ENCODE data around the gene DERA.

The DERA gene

DNA sequence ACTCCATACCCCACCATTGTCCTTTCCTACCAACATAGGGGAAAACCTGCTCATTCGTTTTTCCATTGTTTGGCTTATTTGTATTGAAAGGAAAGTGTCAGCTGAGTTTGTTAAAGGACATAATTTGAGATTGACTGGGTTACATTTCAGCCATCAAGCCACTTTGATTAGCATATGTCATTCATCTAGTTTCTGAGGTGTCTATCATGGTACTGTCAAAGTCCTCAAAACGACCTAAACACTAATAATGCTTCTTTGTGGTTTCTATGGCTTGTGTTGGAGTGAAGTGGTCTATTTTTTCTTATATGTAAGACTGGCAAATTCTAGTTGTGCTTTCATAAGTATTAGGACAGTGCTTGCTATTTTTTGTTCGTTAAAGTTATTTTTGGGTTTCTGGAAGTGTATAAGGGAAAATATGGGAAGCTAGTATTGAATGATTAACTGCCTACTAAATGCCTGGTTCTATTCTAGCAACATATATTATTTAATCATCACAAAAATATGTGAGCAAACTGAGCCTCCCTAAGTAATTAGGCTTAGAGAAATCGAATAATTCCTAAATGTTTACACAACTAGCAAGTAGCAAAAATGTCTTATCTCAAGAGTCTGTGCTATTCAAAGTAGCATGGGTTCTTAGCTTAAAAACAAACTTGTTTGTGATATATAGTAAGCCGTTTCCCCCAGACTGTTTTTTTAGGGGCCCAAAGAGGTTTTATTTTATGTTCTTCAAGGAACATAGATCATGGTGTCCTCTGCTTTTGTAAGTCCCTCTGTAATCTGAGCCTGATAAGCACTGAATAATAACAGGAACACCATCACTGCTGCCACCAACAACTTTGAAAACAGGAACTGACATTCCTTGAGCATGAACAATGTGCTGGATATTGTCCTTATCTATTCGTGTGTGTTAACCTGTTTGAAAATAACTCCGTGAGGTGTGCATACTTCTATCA, 67.1 kb downstream of the DERA start:
- Histone ChIP-seq H3K4me1 (ENCODE audit: control insufficient read depth in 2 of 2, insufficient read depth in 1 of 2, low read depth in 1 of 2, low read length in 2 of 2) (peaks cover 2 to 3% of the 10 kb centered on the region in 2 donors), H2BK15ac (ENCODE audit: low read length) (no peak overlapping the region), H3K36me3 (replicated peaks in 1 of 2; ENCODE audit: control insufficient read depth in 2 of 2, insufficient read depth in 2 of 2, low read length in 2 of 2) (peaks cover 2 to 37% of the 10 kb centered on the region in 2 donors), H2BK12ac (ENCODE audit: low read length) (no peak overlapping the region), H3K4ac (ENCODE audit: low read length) (no peak overlapping the region), H2BK5ac (ENCODE audit: low read length) (no peak overlapping the region), H3K79me1 (ENCODE audit: low read depth, low read length) (no peaks in the 10 kb centered on the region), H2AK5ac (ENCODE audit: low read depth, low read length) (no peak overlapping the region), H3K18ac (ENCODE audit: low read length) (no peak overlapping the region), H4K91ac (ENCODE audit: low read depth, low read length, poor library complexity) (no peak overlapping the region), H3K27ac (replicated peaks; ENCODE audit: low read length) (no peak overlapping the region), H3K9me3 (replicated peaks in 1 of 2; ENCODE audit: control insufficient read depth in 2 of 2, insufficient read depth in 1 of 2, low read depth in 1 of 2, low read length in 2 of 2) (no peaks in the 10 kb centered on the region), H3K23ac (ENCODE audit: low read depth, low read length, poor library complexity) (no peak overlapping the region), H3K27me3 (ENCODE audit: control insufficient read depth in 3 of 3, insufficient read depth in 3 of 3, low read depth in 1 of 3, low read length in 3 of 3) (no peaks in the 10 kb centered on the region), H2BK120ac (ENCODE audit: low read depth, low read length) (no peak overlapping the region), H3K4me2 (ENCODE audit: insufficient read depth, low read length, poor library complexity, severe bottlenecking) (no peak overlapping the region), H4K8ac (ENCODE audit: low read depth, low read length) (no peak overlapping the region), H3K4me3 (ENCODE audit: low read length in 2 of 2) (no peak overlapping the region), H3K14ac (ENCODE audit: low read length) (no peak overlapping the region), H2AFZ (ENCODE audit: low read length) (no peak overlapping the region), H3K9ac (ENCODE audit: low read depth, low read length, poor library complexity) (no peak overlapping the region)
- no CpG with 5 or more reads among the region's 7 CpGs for WGBS, 2 donors (ENCODE audit: extremely low coverage in 2 of 2, insufficient read length in 2 of 2, insufficient replicate concordance in 1 of 2)
- DNase-seq (ENCODE audit: low spot score), result no peak

DNA sequence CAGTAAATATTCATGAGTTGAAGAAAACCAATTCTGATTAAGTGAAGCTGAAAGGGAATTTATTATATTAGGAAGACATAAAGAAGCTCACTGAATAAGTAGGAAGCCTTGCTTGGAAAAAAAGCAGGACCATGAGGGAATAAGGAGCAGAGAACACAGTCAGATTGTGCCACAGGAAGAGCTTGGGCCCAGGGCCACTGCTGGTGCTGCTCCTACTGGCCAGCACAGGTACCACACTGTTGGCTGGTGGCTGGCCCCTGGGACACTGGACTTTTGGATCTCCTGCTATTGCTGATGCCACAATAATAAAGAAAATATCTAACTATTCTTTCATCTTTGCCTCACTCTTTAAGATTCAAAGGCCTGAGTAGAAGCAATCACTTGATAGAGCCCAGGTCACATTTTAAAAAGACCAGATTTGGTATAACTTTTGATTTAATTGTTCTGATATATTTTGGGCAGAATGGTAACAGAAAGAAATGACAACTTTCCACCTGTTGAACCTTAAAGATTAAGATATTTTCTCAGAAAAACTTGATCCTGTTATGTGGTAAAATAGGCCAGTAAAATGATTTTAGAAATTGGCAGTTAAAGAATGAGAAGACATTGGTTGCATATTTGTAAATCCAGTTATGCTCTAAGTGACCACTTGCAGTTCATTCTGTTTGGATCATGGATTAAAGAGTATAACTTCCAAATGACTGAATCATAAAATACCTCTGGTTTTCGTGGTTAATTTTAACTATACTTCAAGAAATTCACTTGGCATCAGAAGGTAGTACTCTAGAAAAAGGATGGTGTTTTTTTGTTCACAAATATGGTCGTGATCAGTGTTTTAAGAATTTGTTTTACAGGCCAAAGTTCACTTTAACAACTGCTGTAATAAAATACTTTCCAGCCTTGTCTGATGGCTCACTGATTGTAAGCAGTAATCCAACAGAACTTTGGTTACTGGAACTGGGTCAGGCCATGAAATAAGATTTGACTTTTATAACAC, 68.3 kb downstream of the DERA start:
- no peaks in the 10 kb centered on the region for H3K9me3 ChIP-seq (replicated peaks in 1 of 2; ENCODE audit: control insufficient read depth in 2 of 2, insufficient read depth in 1 of 2, low read depth in 1 of 2, low read length in 2 of 2)

DNA sequence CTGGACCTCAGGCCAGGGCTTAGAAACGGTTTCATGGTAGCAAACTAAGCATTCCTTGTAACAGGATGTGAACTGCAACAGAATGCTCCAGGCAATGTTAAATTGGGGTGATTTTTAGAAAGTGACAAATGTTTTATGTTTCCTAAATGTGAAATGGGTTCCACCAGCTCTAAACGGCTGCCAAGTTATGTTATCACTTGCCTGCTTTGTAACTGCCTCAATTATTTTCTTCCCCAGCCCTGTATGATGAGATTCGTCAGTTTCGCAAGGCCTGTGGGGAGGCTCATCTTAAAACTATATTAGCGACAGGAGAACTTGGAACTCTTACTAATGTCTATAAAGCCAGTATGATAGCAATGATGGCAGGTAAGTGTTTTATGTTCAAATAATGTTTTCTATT, 70.9 kb downstream of the DERA start:
- Histone ChIP-seq H4K8ac (ENCODE audit: low read depth, low read length) (no peak overlapping the region), H2BK5ac (ENCODE audit: low read length) (no peak overlapping the region), H3K4ac (ENCODE audit: low read length) (no peak overlapping the region), H3K27me3 (ENCODE audit: control insufficient read depth in 3 of 3, insufficient read depth in 3 of 3, low read depth in 1 of 3, low read length in 3 of 3) (no peaks in the 10 kb centered on the region), H3K9me3 (replicated peaks in 1 of 2; ENCODE audit: control insufficient read depth in 2 of 2, insufficient read depth in 1 of 2, low read depth in 1 of 2, low read length in 2 of 2) (no peaks in the 10 kb centered on the region), H2BK12ac (ENCODE audit: low read length) (no peak overlapping the region), H3K18ac (ENCODE audit: low read length) (no peak overlapping the region), H2BK120ac (ENCODE audit: low read depth, low read length) (no peak overlapping the region), H2BK15ac (ENCODE audit: low read length) (no peak overlapping the region), H4K91ac (ENCODE audit: low read depth, low read length, poor library complexity) (no peak overlapping the region), H3K4me3 (ENCODE audit: low read length in 2 of 2) (no peak overlapping the region), H3K9ac (ENCODE audit: low read depth, low read length, poor library complexity) (no peak overlapping the region), H3K36me3 (replicated peaks in 1 of 2; ENCODE audit: control insufficient read depth in 2 of 2, insufficient read depth in 2 of 2, low read length in 2 of 2) (peaks cover 1 to 53% of the 10 kb centered on the region in 2 donors), H3K79me1 (ENCODE audit: low read depth, low read length) (no peaks in the 10 kb centered on the region), H3K4me1 (ENCODE audit: control insufficient read depth in 2 of 2, insufficient read depth in 1 of 2, low read depth in 1 of 2, low read length in 2 of 2) (peaks cover 2 to 3% of the 10 kb centered on the region in 2 donors), H3K14ac (ENCODE audit: low read length) (no peak overlapping the region), H3K23ac (ENCODE audit: low read depth, low read length, poor library complexity) (no peak overlapping the region), H3K27ac (replicated peaks; ENCODE audit: low read length) (no peak overlapping the region), H3K4me2 (ENCODE audit: insufficient read depth, low read length, poor library complexity, severe bottlenecking) (no peak overlapping the region), H2AFZ (ENCODE audit: low read length) (no peak overlapping the region), H2AK5ac (ENCODE audit: low read depth, low read length) (no peak overlapping the region)
- WGBS, 2 donors (ENCODE audit: extremely low coverage in 2 of 2, insufficient read length in 2 of 2, insufficient replicate concordance in 1 of 2), result no CpG with 5 or more reads among the region's 5 CpGs
- no peak for DNase-seq (ENCODE audit: low spot score)

More for the DNA sequence above, 68.3 kb downstream of the DERA start:
- Histone ChIP-seq H3K4ac (ENCODE audit: low read length) (no peak overlapping the region), H3K27ac (replicated peaks; ENCODE audit: low read length) (no peak overlapping the region), H3K23ac (ENCODE audit: low read depth, low read length, poor library complexity) (no peak overlapping the region), H2AK5ac (ENCODE audit: low read depth, low read length) (no peak overlapping the region), H3K79me1 (ENCODE audit: low read depth, low read length) (no peaks in the 10 kb centered on the region), H2BK5ac (ENCODE audit: low read length) (no peak overlapping the region), H4K8ac (ENCODE audit: low read depth, low read length) (no peak overlapping the region), H3K4me1 (ENCODE audit: control insufficient read depth in 2 of 2, insufficient read depth in 1 of 2, low read depth in 1 of 2, low read length in 2 of 2) (peaks cover 2 to 3% of the 10 kb centered on the region in 2 donors), H3K27me3 (ENCODE audit: control insufficient read depth in 3 of 3, insufficient read depth in 3 of 3, low read depth in 1 of 3, low read length in 3 of 3) (no peaks in the 10 kb centered on the region), H3K36me3 (replicated peaks in 1 of 2; ENCODE audit: control insufficient read depth in 2 of 2, insufficient read depth in 2 of 2, low read length in 2 of 2) (peaks cover 2 to 48% of the 10 kb centered on the region in 2 donors), H4K91ac (ENCODE audit: low read depth, low read length, poor library complexity) (no peak overlapping the region), H2BK120ac (ENCODE audit: low read depth, low read length) (no peak overlapping the region), H2BK12ac (ENCODE audit: low read length) (no peak overlapping the region), H3K4me3 (ENCODE audit: low read length in 2 of 2) (no peak overlapping the region), H3K14ac (ENCODE audit: low read length) (no peak overlapping the region), H3K9ac (ENCODE audit: low read depth, low read length, poor library complexity) (no peak overlapping the region), H2BK15ac (ENCODE audit: low read length) (no peak overlapping the region), H3K4me2 (ENCODE audit: insufficient read depth, low read length, poor library complexity, severe bottlenecking) (no peak overlapping the region), H2AFZ (ENCODE audit: low read length) (no peak overlapping the region), H3K18ac (ENCODE audit: low read length) (no peak overlapping the region)
- WGBS, 2 donors (ENCODE audit: extremely low coverage in 2 of 2, insufficient read length in 2 of 2, insufficient replicate concordance in 1 of 2), result no CpG with 5 or more reads among the region's 2 CpGs
- no peak for DNase-seq (ENCODE audit: low spot score)

Measured in neuronal stem cell (in vitro differentiated cells).